GM18868 (cell line): ENCODE measurements around the gene DCDC1.

Source experiments
- ATAC-seq: cut with Tn5 transposase; IDR thresholded peaks from one replicate; pipeline ENCODE4 v1.9.1; 2021; ENCODE audit warnings: mild to moderate bottlenecking, moderate library complexity; ENCODE audit not compliant: unreplicated experiment

The DCDC1 gene

DNA sequence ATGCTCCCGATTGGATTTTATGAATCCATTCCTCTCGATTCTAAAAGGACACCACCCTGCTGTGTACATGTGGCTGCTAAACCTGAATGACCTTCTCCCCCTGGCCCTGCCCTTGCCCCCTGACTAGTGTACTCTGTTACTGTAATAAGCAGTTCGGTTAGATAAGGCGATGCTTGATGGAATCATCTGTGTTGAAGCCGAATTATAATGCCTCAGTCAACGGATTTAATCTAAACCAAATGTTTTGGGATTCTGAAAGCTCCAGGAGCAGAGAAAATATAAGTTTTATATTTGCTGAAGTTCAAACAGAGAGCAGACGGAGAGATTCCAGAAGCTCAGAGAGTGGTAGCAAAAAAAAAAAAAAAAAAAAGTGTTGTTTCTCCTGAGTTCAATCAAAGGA, 508.0 kb downstream of the DCDC1 start:
- ATAC-seq, result no peak

DNA sequence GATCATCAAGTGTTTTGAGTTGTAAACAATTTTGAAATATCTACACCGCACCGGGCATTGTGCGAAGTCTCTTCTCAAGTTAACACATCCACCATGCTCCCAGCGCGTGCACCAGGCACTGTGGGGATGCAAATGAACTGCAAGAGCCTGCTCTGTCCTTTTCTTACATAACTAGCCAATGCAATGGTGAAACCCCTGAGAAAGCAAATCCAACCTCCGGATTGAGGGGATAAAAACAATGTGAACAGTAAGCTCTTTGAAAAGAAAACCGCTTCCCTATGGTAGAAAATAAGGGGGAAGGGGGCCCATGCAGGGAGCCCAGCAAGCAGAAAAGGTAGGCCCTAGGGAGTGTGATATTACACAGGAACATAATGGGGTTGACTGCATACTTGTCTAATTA, 508.5 kb downstream of the DCDC1 start:
- ATAC-seq, result no peak

DNA sequence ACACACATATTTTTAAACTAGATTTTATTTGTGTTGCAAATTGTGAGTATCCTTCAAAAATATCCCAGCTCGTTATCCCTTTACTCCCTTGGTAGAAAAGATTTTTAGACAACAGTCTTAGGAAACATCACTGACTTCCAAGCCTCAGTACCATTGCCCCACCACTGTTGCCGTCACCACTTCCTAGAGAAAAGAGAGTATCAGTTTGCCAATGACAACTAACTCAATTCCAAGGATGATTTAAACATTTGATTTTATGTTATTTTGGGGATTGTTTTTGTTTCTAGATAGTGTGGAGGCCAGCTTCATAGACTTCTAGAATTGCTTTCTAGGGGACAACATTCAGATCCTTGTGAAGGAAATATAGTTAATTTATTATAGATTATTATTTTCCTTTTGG, 509.4 kb downstream of the DCDC1 start:
- no peak for ATAC-seq

DNA sequence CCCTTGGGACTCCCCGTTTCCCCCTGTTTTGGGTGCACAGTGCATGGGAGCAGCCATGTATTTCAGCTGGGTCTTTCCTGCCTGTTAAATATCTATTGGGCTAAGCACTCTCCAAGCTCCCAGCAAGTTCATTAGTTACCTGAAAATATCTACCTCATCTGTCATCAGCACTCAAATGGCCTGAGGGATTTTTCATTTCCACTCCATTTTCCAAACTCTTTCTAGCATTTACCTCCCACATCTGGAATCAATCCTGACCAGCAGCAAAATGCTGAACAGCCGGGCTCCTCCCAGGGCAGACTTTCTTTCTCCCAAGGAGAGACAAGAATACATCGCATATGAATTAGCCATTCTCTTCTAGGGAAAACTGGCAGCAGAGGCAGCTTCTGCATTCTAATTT, 509.9 kb downstream of the DCDC1 start:
- ATAC-seq, result no peak

DNA sequence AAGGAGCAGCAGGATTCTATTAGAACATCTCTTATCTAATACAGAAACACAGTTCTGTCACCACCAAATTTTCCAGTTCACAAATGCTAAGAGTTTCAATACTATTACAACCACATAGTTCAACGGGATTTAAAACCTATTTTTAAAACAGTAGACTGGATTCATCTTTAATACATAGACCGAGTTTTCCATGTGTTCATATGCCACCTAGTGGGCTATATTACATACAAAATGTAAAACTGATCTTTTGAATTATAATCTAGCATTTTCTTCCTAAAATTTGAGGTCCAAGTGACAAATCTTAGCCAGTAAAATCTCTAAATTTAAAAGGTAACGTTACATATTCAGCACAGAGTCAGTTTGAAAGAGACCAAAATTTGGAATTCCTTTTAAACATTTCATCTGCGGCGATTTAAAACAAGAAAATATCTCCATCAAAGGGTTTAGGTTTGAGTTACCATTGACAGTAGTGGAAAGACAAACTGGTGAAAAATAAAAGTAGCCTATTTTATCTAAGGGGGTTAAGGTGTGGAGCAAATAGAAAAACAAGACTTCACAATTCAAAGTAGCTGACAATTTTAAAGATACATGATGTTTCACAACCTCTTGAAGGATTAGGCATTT, 514.0 kb downstream of the DCDC1 start:
- ATAC-seq, result no peak

DNA sequence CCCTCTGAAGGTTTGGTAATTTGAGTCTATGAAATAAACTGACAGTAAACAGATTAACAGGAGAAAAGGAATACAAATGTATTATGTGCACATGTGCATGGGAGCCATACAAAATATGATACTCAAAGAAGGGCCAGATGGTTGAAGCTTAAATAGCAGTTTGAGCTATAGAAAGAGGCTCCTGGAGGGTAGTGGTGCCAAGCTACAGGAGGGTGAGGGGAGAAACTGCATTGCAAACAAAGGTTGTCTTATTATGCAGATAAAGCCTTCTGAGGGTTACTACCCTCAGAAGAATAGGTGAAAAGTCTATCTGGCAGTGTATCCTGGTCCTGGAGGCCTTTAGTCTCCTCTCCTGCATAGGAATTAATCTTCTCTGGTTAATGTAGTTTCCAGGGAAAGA, 516.1 kb downstream of the DCDC1 start:
- no peak for ATAC-seq

DNA sequence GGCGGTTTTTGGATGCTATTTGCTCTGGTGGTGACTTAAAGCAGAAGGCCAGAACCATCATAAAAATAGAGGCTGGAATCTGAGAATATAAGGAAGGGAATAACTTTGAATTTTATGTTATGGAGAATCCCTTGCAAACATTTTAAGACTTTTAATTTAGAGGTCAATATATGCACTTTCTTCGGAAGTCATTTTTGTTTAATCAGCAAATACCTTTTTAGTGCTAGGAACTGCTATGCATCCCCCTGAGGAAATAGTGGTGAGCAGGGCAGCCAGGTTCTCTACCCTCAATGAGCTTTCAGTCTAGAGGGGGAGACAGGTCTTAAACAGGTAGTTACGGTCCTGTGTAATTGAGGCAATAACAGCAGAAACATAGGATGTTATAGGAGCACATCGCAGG, 516.9 kb downstream of the DCDC1 start:
- no peak for ATAC-seq

DNA sequence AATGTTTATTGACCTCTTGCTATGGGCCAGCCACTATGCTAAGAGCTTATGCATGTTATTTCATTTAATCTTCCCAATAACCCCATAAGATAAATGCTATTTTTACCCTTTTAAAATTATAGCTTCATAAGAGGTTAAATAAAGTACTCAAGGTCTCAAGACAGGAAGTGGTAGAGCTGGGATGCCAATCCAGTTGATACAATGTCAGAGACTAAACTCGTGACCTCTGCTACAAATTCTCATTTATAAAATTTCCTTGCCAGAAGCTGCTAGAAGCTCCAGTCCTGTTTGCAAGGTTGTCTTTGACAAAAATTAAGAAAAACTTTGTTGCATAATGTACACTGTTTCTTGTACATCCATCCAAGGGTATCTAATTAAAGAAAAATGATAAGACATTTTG, 517.4 kb downstream of the DCDC1 start:
- no peak for ATAC-seq

DNA sequence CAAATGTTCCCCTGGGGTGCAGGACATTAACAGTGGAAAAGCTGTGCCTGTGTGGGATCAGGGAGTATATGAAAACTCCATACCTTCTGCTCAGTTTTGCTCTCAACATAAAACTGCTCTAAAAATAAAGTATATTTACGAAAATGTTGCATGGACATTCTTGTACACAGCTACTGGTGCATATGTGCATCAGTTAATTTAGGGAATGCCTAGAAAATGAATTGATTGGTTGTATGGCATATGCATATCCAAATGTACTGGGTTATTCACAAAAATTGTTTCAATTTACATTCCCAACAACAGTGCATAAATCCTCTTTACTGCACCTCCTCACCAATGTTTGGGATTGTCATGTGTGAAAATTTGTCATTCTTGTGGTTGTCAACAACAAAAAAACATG, 532.3 kb downstream of the DCDC1 start:
- no peak for ATAC-seq

DNA sequence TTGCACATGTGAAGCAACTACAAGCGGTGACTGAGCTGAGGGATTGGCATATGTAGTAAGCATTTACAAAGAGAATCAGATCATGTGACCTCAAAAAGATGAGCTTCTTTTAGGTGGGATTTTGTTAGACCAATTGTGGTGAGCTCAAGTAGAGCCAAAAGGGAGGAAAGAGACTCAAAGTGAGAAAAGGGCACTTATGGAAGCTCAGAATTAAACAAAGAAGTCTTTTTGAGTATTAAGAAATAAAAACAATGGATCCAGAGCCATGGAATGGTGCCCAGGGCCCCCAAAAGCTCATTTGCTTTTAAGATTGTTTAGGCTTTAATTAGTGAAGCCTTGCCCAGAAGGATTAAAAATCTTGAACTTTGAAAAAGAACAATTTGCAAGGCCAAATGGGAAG, 536.7 kb downstream of the DCDC1 start:
- no peak for ATAC-seq

DNA sequence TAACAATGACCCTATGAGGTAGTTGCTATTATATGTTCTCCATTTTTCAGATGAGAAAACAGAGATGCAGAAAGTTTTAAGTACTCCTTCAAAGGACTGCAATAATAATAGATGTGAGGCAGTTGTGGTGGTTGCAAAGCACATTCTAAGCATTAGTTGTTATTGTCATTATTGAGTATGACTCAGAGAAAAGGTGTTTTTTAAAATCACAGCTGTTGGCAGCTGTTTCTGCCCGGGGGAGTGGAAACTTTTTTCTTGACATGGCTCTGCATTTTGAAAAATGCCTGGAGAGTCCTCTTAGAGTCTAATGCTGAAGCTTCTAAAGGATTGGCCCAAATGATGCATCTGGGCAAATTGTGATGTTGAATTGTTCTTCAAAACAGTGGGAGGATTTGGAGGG, 538.9 kb downstream of the DCDC1 start:
- ATAC-seq, result no peak

DNA sequence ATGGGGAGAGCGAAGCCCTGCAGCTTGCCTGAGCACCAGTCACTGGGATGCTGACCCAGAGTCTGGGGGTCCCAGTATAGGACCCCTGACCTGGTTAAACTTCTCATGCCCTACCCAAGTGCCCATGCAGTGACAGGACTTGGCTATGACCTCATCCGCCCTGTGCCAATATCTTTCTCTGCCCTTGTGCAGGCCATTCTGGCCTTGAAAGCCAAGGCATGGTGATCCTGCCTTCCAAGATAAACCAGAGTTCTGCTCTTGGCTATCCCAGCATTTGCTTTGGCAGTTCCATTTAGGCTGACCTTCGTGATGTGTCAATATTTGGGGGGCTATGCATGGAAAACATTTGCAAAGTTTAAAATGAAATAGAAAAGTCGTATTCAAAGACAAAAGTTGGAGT, 542.6 kb downstream of the DCDC1 start:
- ATAC-seq, result no peak

DNA sequence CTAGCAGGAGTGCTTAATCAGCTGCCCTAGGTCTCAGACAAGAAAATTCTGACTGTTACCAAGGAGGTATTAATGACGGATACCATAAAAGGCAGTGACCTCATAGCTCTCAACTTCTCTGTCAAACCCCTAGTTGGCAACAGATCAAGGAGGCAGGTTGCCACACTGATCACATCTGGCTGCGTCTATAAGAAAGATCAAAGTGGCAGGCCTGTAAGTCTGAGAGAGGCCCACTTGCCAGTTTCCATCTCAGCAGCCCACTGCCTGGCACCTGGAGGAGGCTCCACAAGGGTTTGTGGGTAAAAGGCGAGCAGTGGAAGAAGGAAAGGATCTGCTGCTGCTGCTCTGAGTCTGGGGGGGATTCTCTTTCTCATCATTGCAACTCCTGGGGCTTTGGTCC, 543.8 kb downstream of the DCDC1 start:
- no peak for ATAC-seq

DNA sequence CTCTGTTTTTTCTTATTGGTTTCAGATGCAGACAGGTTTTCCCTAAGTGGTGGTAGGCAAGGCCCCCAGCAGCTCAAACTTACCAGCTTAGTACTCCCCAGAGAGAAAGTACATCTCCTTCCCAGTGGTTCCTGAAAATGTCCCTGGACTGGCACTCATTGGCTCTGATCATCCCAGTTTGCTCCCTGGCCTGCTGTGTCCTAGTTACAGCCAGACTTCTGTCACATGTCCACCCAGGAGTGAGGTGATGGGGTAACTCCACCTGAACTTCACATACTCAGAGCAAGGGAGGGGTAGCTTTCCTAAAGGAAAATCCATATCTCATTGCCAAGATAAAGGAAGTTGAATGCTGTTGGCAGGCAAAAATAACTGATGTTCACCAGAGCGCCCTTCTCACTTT, 546.4 kb downstream of the DCDC1 start:
- ATAC-seq, result no peak

DNA sequence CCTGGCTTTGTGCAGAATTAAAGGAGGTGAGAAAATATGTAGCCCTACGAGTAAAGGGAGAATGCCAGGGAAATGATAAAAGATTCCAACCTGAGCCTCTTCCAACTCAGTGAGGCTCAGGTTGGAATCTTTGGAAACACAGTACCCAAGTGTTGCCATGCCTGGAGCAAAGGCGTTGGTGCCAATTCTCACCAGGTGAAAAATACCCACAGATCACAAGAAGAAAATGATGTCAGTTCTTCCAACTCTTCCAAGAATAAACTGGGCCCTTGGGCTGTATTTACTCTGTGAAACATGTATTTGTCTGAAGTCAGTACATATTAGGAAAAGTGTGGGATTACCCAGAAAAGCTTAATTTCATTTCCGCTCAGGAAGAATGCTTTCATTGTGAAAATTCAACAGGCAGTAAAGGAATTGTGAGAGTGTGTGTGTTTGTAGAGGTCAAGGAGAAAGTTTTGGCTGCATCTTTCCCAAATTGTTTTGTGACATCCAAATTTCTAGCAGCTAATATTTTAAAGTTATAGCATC, 548.0 kb downstream of the DCDC1 start:
- no peak for ATAC-seq

DNA sequence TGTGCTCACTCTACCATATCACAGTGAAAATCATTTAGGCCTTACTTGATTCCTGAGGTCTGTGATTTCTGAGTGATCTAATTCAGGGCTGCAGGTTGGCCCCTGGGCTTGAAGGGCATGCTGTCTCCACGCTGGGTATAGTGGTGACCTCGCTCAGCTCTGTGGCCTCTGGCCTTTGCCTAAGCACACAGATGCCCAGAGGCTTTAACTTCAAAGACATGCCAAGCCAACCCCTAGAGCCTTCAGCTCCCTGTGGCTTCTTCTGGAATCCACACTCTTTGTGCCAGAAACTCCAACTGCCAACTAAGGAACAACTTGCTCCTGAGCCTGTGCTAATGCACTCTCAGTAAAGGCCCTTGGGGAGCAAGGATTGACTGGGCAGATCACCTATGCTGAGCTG, 550.8 kb downstream of the DCDC1 start:
- ATAC-seq, result no peak

DNA sequence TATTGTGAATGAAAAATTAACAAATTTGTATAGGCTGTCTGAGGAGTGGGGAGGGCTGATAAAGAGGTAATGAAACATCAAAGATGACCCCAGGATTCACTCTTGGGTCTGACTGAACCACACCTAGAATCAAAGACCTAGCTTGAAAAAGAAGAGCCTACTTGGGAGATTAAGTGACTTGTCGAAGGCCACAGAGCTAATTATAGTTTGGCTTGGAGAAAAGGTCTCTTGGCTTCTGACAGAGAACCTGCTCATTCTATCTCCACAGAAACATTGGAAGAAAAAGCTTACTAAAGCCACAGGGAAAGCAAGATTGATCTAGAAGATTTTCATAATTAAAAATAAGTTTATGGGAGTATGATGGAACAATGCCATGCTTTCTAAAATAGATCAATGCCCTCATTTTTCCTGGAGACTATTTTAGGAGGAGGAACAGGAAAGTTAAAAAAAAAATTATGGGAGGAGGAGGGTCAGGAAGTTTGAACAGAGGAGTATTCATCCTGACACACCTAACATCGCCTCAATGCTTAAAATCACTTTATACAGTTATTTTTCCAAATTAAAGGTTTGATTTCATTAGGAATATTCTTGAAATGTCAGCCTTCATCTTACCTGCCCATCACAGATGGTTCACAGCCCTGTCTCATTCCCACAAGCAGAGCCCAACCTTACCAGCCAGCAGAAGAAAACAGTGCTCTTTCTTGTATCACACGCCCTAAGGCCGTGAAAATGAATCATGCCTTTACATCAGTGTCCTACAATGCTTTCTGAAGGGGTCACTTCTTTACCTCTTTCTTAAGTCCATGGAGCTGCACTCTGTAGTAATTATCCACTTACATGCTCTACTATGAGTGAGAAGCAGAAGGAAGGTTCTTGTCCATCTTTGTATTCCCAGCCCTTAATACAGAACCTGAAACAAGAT, 552.3 kb downstream of the DCDC1 start:
- no peak for ATAC-seq

DNA sequence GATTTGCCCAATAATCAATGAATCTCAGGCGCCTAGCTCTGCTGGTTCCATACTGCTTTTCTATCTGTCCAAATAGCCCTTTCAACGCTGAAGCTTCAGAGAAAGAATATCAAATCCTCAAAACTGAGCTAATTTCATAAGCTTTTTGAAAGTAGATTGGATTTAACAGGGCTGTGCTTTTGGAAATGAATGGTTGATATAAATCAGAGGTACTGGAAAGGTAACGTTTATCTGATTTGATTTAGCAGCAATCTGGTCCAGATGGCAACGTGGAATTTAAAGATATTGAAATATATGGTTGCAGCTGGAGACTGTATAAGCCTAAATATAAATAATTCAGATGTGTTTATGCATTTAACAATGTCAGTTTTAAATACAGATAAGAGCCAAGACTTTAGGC, 553.9 kb downstream of the DCDC1 start:
- ATAC-seq, result no peak

DNA sequence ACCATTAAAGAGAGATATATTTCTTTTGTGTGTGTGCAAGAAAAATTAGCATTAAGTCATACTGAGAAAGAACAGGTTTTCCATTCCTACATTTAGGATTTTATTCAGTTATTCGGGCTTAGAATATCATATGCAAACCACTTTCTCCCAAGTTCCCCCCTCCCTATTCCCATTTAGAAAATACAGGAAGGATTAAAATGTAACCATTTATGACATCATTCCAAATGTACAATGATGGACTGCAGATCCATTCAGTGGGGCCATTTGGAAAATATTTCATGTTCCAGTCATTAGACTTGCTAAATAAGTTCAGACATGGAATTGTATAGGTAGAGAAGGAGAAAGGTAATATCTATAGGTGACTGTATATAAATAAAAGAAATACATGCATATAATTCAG, 554.8 kb downstream of the DCDC1 start:
- no peak for ATAC-seq
